HCT116 (cell line): ENCODE data around the gene SARS2. TPM values are rescaled to one million over a fixed set of nuclear protein-coding genes. Genes with fewer than 3 reads are reported as not detected.
"Not testable (repeated sequence)": the region's sequence is repeated elsewhere in the genome, so short reads cannot be mapped to it uniquely, and the experiment has no call there.

Experiments used
- ATAC-seq: fragments of 200-7000 bp; cut with Tn5 transposase; 2 replicates; pipeline ENCODE4 v1.9.1; 2020; ENCODE audit warnings: mild to moderate bottlenecking, moderate library complexity
- BruUV-seq: library from RNA; stranded (reverse); fragments of 400-500 nt; replicated peaks from 2 replicates; lab custom pipeline; 2021; lab: Mats Ljungman, UMichigan
- CTCF ChIA-PET: fragments of 300-600 bp; sonication (Branson Sonifier 250); formaldehyde crosslinking; loops from one replicate; lab custom pipeline; 2021; ENCODE audit warnings: antibody characterized with exemption; lab: Charles Lee
- POLR2A ChIA-PET: fragments of 300-600, 350-600 bp; sonication (Branson Sonifier 250); formaldehyde crosslinking; loops from one replicate; lab custom pipeline; 2021; ENCODE audit warnings: antibody characterized with exemption; lab: Charles Lee
- RAD21 ChIA-PET, 2 experiments: fragments of 300-600 bp; sonication (Branson Sonifier 250); formaldehyde crosslinking; loops; one replicate each; lab custom pipeline; 2023; ENCODE audit warnings: low total read pairs in 2 of 2; ENCODE audit not compliant: uncharacterized antibody in 2 of 2, unreplicated experiment in 2 of 2, low non-redundant PET in 1 of 2; lab: Charles Lee
- DNase-seq: peaks from one replicate; pipeline ENCODE4 v3.0.0-alpha.2; 2010; ENCODE audit warnings: low read depth, low spot score
- H2AFZ ChIP-seq: fragments of 200-600 bp; shearing (Covaris generic), sonication (generic); 2 replicates; pipeline ENCODE4 v1.6.1; 2017; ENCODE audit warnings: low read depth, mixed run types, mixed read lengths, antibody characterized with exemption, low read length; ENCODE audit not compliant: poor library complexity, severe bottlenecking
- H3K27ac ChIP-seq: 2 replicates; pipeline ENCODE4 v1.5.1; 2012; ENCODE audit warnings: low read depth, low read length
- H3K27me3 ChIP-seq: fragments of 200-600 bp; sonication (generic); 2 replicates; pipeline ENCODE4 v1.6.1; 2016; ENCODE audit warnings: mixed run types, low read length, mixed read lengths; ENCODE audit not compliant: insufficient read depth
- H3K36me3 ChIP-seq, 2 experiments: fragments of 200-500 bp in 1 of 2; fragments of 200-600 bp in 1 of 2; sonication (Bioruptor generic) in 1 of 2; sonication (generic) in 1 of 2; 2 replicates each; pipeline versions ENCODE4 v1.5.1 to v1.6.1; 2014 to 2016; ENCODE audit warnings: low read length in 2 of 2, inconsistent platforms in 1 of 2, mixed read lengths in 1 of 2, mixed run types in 1 of 2; ENCODE audit not compliant: insufficient read depth in 2 of 2, control insufficient read depth in 1 of 2
- H3K4me1 ChIP-seq, 2 experiments: fragments of 200-600 bp in 1 of 2; sonication (generic) in 1 of 2; 2 replicates each; pipeline versions ENCODE4 v1.5.1 to v1.6.1; 2012 to 2017; ENCODE audit warnings: low read length in 2 of 2, inconsistent platforms in 1 of 2, mild to moderate bottlenecking in 1 of 2, mixed read lengths in 1 of 2, mixed run types in 1 of 2, moderate library complexity in 1 of 2; ENCODE audit not compliant: insufficient read depth in 2 of 2, control insufficient read depth in 1 of 2
- H3K4me2 ChIP-seq: fragments of 200-600 bp; sonication (generic); 2 replicates; pipeline ENCODE4 v1.6.1; 2017; ENCODE audit warnings: mixed run types, low read length, mixed read lengths
- H3K4me3 ChIP-seq, 2 experiments: fragments of 200-600 bp in 1 of 2; sonication (generic) in 1 of 2; replicated peaks in 1 of 2; 2 replicates each; pipeline ENCODE4 v1.5.1; 2011 to 2016; ENCODE audit warnings: low read length in 2 of 2, control low read depth in 1 of 2, low read depth in 1 of 2, mild to moderate bottlenecking in 1 of 2, mixed read lengths in 1 of 2, mixed run types in 1 of 2
- H3K79me2 ChIP-seq: fragments of 200-600 bp; sonication (generic); 2 replicates; pipeline ENCODE4 v1.6.1; 2017; ENCODE audit warnings: mild to moderate bottlenecking, mixed run types, low read length, moderate library complexity, mixed read lengths; ENCODE audit not compliant: insufficient read depth
- H3K9ac ChIP-seq: fragments of 200-600 bp; sonication (generic); 2 replicates; pipeline ENCODE4 v1.6.1; 2016; ENCODE audit warnings: low read length, mixed read lengths
- H3K9me2 ChIP-seq: fragments of 200-600 bp; sonication (generic), shearing (Covaris generic); 2 replicates; pipeline ENCODE4 v1.6.1; 2017; ENCODE audit warnings: mixed run types, mild to moderate bottlenecking, moderate library complexity; ENCODE audit not compliant: insufficient read depth
- H3K9me3 ChIP-seq, 2 experiments: fragments of 200-500 bp in 1 of 2; fragments of 200-600 bp in 1 of 2; sonication (Bioruptor generic) in 1 of 2; sonication (generic) in 1 of 2; 2 replicates each; pipeline ENCODE4 v1.6.1; 2014 to 2017; ENCODE audit warnings: low read length in 2 of 2, mixed read lengths in 2 of 2, inconsistent platforms in 1 of 2, low read depth in 1 of 2, mild to moderate bottlenecking in 1 of 2, mixed run types in 1 of 2, moderate library complexity in 1 of 2; ENCODE audit not compliant: control insufficient read depth in 1 of 2, insufficient read depth in 1 of 2
- H4K20me1 ChIP-seq: fragments of 200-600 bp; sonication (generic), shearing (Covaris generic); 2 replicates; pipeline ENCODE4 v1.6.1; 2017; ENCODE audit warnings: mixed run types, mild to moderate bottlenecking, moderate library complexity; ENCODE audit not compliant: insufficient read depth
- ATF3 ChIP-seq: IDR thresholded peaks from 2 replicates; pipeline ENCODE4 v1.6.1; 2012
- CBX3 ChIP-seq: IDR thresholded peaks from 2 replicates; pipeline ENCODE4 v1.6.1; 2012; ENCODE audit warnings: low read depth
- EZH2 ChIP-seq: fragments of 200-600 bp; sonication (generic); IDR thresholded peaks from 2 replicates; pipeline ENCODE4 v1.6.1; 2017; ENCODE audit warnings: antibody characterized with exemption, mixed run types
- EZH2phosphoT487 ChIP-seq: fragments of 200-600 bp; IDR thresholded peaks from 2 replicates; pipeline ENCODE4 v1.6.1; 2018; ENCODE audit warnings: antibody characterized with exemption, borderline replicate concordance
- FOSL1 ChIP-seq: IDR thresholded peaks from 2 replicates; pipeline ENCODE4 v1.6.1; 2012; ENCODE audit warnings: low read depth
- POLR2A ChIP-seq: IDR thresholded peaks from 2 replicates; pipeline ENCODE4 v1.7.0; 2011; ENCODE audit warnings: borderline replicate concordance; ENCODE audit not compliant: insufficient read depth, insufficient read length; ENCODE audit errors: extremely low read depth
- POLR2AphosphoS5 ChIP-seq: IDR thresholded peaks from 2 replicates; pipeline ENCODE4 v1.6.1; 2011; ENCODE audit warnings: mild to moderate bottlenecking, low read depth, low read length, moderate library complexity
- SP1 ChIP-seq: IDR thresholded peaks from 2 replicates; pipeline ENCODE4 v1.6.1; 2012; ENCODE audit warnings: low read depth
- SRF ChIP-seq: IDR thresholded peaks from 2 replicates; pipeline ENCODE4 v1.6.1; 2012; ENCODE audit warnings: low read depth
- TCF7L2 ChIP-seq: IDR thresholded peaks from 2 replicates; pipeline ENCODE4 v1.7.0; 2011; ENCODE audit warnings: borderline replicate concordance, inconsistent platforms; ENCODE audit not compliant: insufficient read depth, insufficient read length; ENCODE audit errors: extremely low read depth
- ZFX ChIP-seq: fragments of 450-650 bp; IDR thresholded peaks from 2 replicates; pipeline ENCODE4 v1.6.1; 2017
- ZNF274 ChIP-seq: fragments of 200-500 bp; sonication (Bioruptor generic); IDR thresholded peaks from 2 replicates; pipeline ENCODE4 v1.6.1; 2014; ENCODE audit warnings: mild to moderate bottlenecking, low read depth, low read length, inconsistent platforms
- intact Hi-C: fragments of 100-400 bp; cut with micrococcal nuclease; formaldehyde crosslinking; loops from 2 replicates; pipeline ENCODE4 v1.10.0; 2022
- total RNA-seq: library from RNA; stranded (reverse); gene quantifications from one replicate; pipeline ENCODE4 v1.2.1, GENCODE V29; 2021; ENCODE audit not compliant: unreplicated experiment
- TF ChIP-seq, protein P1 (sequence below): IDR thresholded peaks from 2 replicates; pipeline ENCODE4 v1.6.1; 2012

SARS2 gene
- total RNA-seq, 1 experiment from 2014 or later, result 58.2 TPM

DNA sequence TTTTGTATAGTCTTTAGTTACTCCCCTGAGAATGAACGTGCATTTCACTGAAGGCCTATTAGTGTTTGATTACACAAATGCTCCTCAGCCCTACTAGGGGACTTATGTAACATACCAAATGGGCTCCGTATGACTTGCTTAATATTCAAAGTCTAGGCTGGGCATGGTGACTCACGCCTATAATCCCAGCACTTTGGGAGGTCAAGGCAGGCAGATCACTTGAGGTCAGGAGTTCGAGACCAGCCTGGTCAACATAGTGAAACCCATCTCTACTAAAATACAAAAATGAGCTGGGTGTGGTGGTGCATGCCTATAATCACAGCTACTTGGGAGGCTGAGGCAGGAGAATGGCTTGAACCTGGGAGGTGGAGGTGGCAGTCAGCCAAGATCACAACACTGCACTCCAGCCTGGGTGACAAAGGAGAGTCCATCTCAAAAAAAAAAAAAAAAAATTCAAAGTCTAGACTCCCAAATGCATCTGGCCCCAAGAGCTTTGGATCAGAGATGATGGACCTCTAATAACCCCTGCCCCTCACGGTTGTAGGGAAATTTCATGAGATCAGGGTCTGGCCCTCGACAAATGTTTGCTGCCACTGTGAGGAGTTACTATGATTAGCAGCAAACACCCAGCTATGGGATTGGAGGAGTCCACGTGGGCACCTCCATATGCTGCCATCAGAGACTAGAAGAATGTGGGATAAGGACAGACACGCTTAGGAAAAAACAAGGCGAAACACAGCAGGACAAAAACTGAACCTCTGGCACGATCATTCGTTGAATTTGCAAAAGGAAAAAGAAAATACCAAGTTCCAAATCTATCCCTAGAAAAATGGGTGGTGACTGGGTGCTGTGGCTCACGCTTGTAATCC, 40.3 kb upstream of the SARS2 start:
- intact Hi-C loops, result no loop called here
- ChIA-PET POLR2A (no interaction called here), RAD21 (interaction anchor here in 1 of 2 experiments (0.5 kb wide), 1 partner anchor 66 kb away, joined by 3 read pairs; no protein-coding TSS in a partner anchor), CTCF (interaction anchor here (1.2 to 1.9 kb wide), 2 partner anchors 9 to 40 kb away, joined by 4 to 5 read pairs; partner anchors contain the start of genes MRPS12 and SARS2)
- no peak overlapping the region for H3K4me3 ChIP-seq
- no TSS peak for BruUV-seq
- H3K4me1 ChIP-seq, result peaks cover 3 to 11% of the 10 kb centered on the region in 2 experiments; a peak in 3 of 4 replicates
- no peaks in the 10 kb centered on the region; a peak in 1 of 4 replicates for H3K36me3 ChIP-seq
- ATAC-seq (no peak), DNase-seq (no peak)
- no peak overlapping the region for H3K9ac ChIP-seq
- H3K9me3 ChIP-seq, result no peaks in the 10 kb centered on the region
- no peak overlapping the region for H2AFZ ChIP-seq
- TF ChIP-seq EZH2, result no peak
- no peak for TF ChIP-seq CBX3
- TF ChIP-seq, protein P1, sequence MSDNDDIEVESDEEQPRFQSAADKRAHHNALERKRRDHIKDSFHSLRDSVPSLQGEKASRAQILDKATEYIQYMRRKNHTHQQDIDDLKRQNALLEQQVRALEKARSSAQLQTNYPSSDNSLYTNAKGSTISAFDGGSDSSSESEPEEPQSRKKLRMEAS, result no peak
- no peak for TF ChIP-seq POLR2A
- no peak for TF ChIP-seq ATF3
- no peak for TF ChIP-seq FOSL1
- no peak for TF ChIP-seq ZFX
- TF ChIP-seq SRF, result no peak
- no peak for TF ChIP-seq POLR2AphosphoS5
- no peak for TF ChIP-seq TCF7L2
- no peak for TF ChIP-seq SP1
- no peak for TF ChIP-seq EZH2phosphoT487
- TF ChIP-seq ZNF274, result no peak
- peaks cover 16% of the 10 kb centered on the region for H3K79me2 ChIP-seq
- no peaks in the 10 kb centered on the region for H3K9me2 ChIP-seq
- H3K27me3 ChIP-seq, result no peaks in the 10 kb centered on the region
- no peaks in the 10 kb centered on the region for H4K20me1 ChIP-seq
- no peak overlapping the region for H3K4me2 ChIP-seq
- no peak overlapping the region for H3K27ac ChIP-seq

GRCh38 chr19:38966149-38966548, 35.6 kb upstream of the SARS2 start:
- H3K79me2 ChIP-seq, POLR2A ChIA-PET, H3K36me3 ChIP-seq, H3K4me2 ChIP-seq, H3K9me2 ChIP-seq, ATAC-seq, CTCF ChIA-PET, H3K4me3 ChIP-seq, intact Hi-C loops, H3K9me3 ChIP-seq, BruUV-seq, H3K27ac ChIP-seq, H3K27me3 ChIP-seq, RAD21 ChIA-PET, H3K9ac ChIP-seq, H2AFZ ChIP-seq, DNase-seq, H4K20me1 ChIP-seq: not testable (repeated sequence)
- peaks cover 0 to 13% of the 10 kb centered on the region in 2 experiments; a peak in 3 of 4 replicates for H3K4me1 ChIP-seq
